Measurements from ENCODE around the gene ITPR1. TPM values are rescaled to one million over a fixed set of nuclear protein-coding genes. Genes with fewer than 3 reads are reported as not detected.
"Not testable (repeated sequence)": the region's sequence is repeated elsewhere in the genome, so short reads cannot be mapped to it uniquely, and the experiment has no call there.

ITPR1 gene
- total RNA-seq, 2 donors from 2014 or later = 29.3 to 29.8 TPM

DNA sequence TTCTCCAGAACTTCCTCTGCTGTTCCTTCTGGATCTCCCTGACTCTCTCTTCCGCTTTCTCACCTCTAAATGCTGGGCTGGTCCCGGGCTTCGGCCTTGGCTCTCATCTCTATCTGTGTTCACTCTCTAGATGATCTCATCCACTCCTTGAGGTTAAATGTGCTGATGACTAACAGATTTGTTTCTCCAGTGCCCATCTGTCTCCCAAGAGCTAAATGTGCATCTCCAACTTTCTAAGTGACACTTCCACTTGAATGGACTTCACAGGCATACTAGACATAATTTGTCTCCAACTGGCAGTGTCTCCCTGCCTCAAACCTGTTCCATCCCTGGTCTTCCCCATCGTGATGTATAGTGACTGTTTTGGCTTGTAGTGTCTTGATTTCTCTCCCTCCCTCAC is 95.3 kb downstream of the ITPR1 start:
- no peak for DNase-seq

GRCh38 chr3:4589475-4590097 is 96.4 kb downstream of the ITPR1 start:
- TF ChIP-seq POLR2A (IDR thresholded peaks at IDR 0.05) (no peak), CTCF (IDR thresholded peaks at IDR 0.05) (no peak)
- Histone ChIP-seq H3K27me3 (no peaks in the 10 kb centered on the region), H3K27ac (no peak overlapping the region), H3K9me3 (no peaks in the 10 kb centered on the region), H3K4me1 (no peaks in the 10 kb centered on the region), H3K36me3 (replicated peaks in 1 of 2; ENCODE audit: insufficient read depth in 1 of 2, low read depth in 2 of 2) (no peaks in the 10 kb centered on the region), H3K4me3 (no peak overlapping the region)
- intact Hi-C loops (cut with DNase I) = no loop called here
- DNase-seq = no peak
- no peak for ATAC-seq
- 69 to 77% methylated on average over 4 of the region's 4 CpGs for WGBS, 2 donors

More for the DNA sequence above, 95.3 kb downstream of the ITPR1 start:
- H3K27me3 ChIP-seq = no peaks in the 10 kb centered on the region
- H3K9me3 ChIP-seq = no peaks in the 10 kb centered on the region
- H3K4me1 ChIP-seq = no peaks in the 10 kb centered on the region
- no peaks in the 10 kb centered on the region for H3K36me3 ChIP-seq (replicated peaks in 1 of 2; ENCODE audit: insufficient read depth in 1 of 2, low read depth in 2 of 2)
- H3K4me3 ChIP-seq = no peak overlapping the region
- TF ChIP-seq CTCF (IDR thresholded peaks at IDR 0.05) (no peak), POLR2A (IDR thresholded peaks at IDR 0.05) (no peak)
- no peak for ATAC-seq
- 54 to 64% methylated on average over 4 of the region's 4 CpGs for WGBS, 2 donors
- H3K27ac ChIP-seq = no peak overlapping the region
- intact Hi-C loops (cut with DNase I) = no loop called here

DNA sequence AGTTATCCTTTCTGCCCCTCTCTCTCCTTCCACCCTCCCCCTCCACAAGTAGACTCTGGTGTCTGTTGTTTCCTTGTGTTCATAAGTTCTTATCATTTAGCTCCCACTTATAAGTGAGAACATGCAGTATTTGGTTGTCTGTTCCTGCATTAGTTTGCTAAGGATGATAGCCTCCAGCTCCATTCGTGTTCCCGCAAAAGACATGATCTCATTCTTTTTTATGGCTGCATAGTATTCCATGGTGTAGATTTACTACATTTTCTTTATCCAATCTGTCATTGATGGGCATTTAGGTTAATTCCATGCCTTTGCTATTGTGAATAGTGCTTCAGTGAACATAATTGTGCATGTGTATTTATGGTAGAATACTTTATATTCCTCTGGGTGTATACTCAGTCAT is 97.7 kb downstream of the ITPR1 start:
- 91 to 94% methylated on average over 2 of the region's 2 CpGs for WGBS, 2 donors
- H3K4me3 ChIP-seq; H3K27me3 ChIP-seq; H3K9me3 ChIP-seq; H3K36me3 ChIP-seq (replicated peaks in 1 of 2; ENCODE audit: insufficient read depth in 1 of 2, low read depth in 2 of 2); DNase-seq; intact Hi-C loops (cut with DNase I); H3K4me1 ChIP-seq; H3K27ac ChIP-seq; ATAC-seq: not testable (repeated sequence)

DNA sequence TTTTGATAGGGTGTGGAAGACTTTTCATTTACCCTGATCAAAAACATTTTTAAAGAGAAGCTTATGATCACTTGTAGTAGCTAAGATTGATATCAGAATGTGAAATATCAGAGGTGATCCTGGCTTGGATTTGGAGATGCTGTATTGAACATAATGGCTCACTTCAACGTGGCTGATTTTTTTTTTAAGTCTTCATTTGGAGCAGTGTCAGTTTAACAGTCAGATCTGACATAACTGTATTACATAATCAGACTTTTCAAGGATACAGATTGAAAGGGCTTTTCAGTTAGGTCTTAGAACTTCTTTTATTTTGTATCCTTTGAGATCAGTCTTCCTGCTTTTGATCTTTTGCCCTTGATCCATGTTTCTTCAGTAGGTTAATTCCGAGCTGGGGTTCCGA is 98.5 kb downstream of the ITPR1 start:
- ATAC-seq (no peak), DNase-seq (no peak)
- Histone ChIP-seq H3K27me3 (no peaks in the 10 kb centered on the region), H3K4me3 (no peak overlapping the region), H3K4me1 (no peaks in the 10 kb centered on the region), H3K27ac (no peak overlapping the region), H3K9me3 (no peaks in the 10 kb centered on the region), H3K36me3 (replicated peaks in 1 of 2; ENCODE audit: insufficient read depth in 1 of 2, low read depth in 2 of 2) (no peaks in the 10 kb centered on the region)
- no peak for TF ChIP-seq CTCF (IDR thresholded peaks at IDR 0.05)
- no peak for TF ChIP-seq POLR2A (IDR thresholded peaks at IDR 0.05)
- 44 to 47% methylated on average over 3 of the region's 3 CpGs for WGBS, 2 donors
- intact Hi-C loops (cut with DNase I) = no loop called here

- intact Hi-C loops (cut with DNase I) = no loop called here
- no peaks in the 10 kb centered on the region for H3K27me3 ChIP-seq
- DNase-seq (no peak), ATAC-seq (no peak)
- no peaks in the 10 kb centered on the region for H3K36me3 ChIP-seq (replicated peaks in 1 of 2; ENCODE audit: insufficient read depth in 1 of 2, low read depth in 2 of 2)
- WGBS, 2 donors = 85 to 86% methylated on average over 5 of the region's 5 CpGs
- TF ChIP-seq POLR2A (IDR thresholded peaks at IDR 0.05) = no peak
- TF ChIP-seq CTCF (IDR thresholded peaks at IDR 0.05) = no peak
- H3K4me3 ChIP-seq = no peak overlapping the region
- no peaks in the 10 kb centered on the region for H3K4me1 ChIP-seq
- no peak overlapping the region for H3K27ac ChIP-seq
- H3K9me3 ChIP-seq = no peaks in the 10 kb centered on the region
Measured at GRCh38 chr3:4593014-4593413, 99.9 kb downstream of the ITPR1 start.
